Tibial nerve (tissue), 3 donors: Measurements from ENCODE around the gene ICOS.

Experiments
- CTCF ChIP-seq, 5 experiments: fragments of 200-600 bp in 3 of 5; fragments of 450-650 bp in 2 of 5; sonication (generic) in 3 of 5; IDR thresholded peaks; one replicate each; pipeline ENCODE4 v1.5.1; 2016 to 2019; ENCODE audit warnings: antibody characterized with exemption in 5 of 5, mild to moderate bottlenecking in 3 of 5, moderate library complexity in 2 of 5
- POLR2A ChIP-seq, 2 donors: fragments of 450-650 bp; IDR thresholded peaks; one replicate each; pipeline ENCODE4 v1.6.1; 2017; ENCODE audit warnings: antibody characterized with exemption in 2 of 2, mild to moderate bottlenecking in 2 of 2, moderate library complexity in 2 of 2

GRCh38 chr2:203909261-203909967, 27.1 kb upstream of the ICOS start:
- TF ChIP-seq CTCF (IDR thresholded peaks at IDR 0.05) (peak; percentile 54 to 76 (median 70)), POLR2A (IDR thresholded peaks at IDR 0.05) (no peak)
